HCT116 (cell line): ENCODE measurements around the gene NAT16. TPM values are rescaled to one million over a fixed set of nuclear protein-coding genes. Genes with fewer than 3 reads are reported as not detected.
A peak's percentile ranks its signal among the peaks of the same experiment; 100 is the strongest.

Experiments used
- ATAC-seq: fragments of 200-7000 bp; cut with Tn5 transposase; 2 replicates; pipeline ENCODE4 v1.9.1; 2020; ENCODE audit warnings: mild to moderate bottlenecking, moderate library complexity
- BruUV-seq: library from RNA; stranded (reverse); fragments of 400-500 nt; replicated peaks from 2 replicates; lab custom pipeline; 2021; lab: Mats Ljungman, UMichigan
- CTCF ChIA-PET: fragments of 300-600 bp; sonication (Branson Sonifier 250); formaldehyde crosslinking; loops from one replicate; lab custom pipeline; 2021; ENCODE audit warnings: antibody characterized with exemption; lab: Charles Lee
- POLR2A ChIA-PET: fragments of 300-600, 350-600 bp; sonication (Branson Sonifier 250); formaldehyde crosslinking; loops from one replicate; lab custom pipeline; 2021; ENCODE audit warnings: antibody characterized with exemption; lab: Charles Lee
- RAD21 ChIA-PET, 2 experiments: fragments of 300-600 bp; sonication (Branson Sonifier 250); formaldehyde crosslinking; loops; one replicate each; lab custom pipeline; 2023; ENCODE audit warnings: low total read pairs in 2 of 2; ENCODE audit not compliant: uncharacterized antibody in 2 of 2, unreplicated experiment in 2 of 2, low non-redundant PET in 1 of 2; lab: Charles Lee
- DNase-seq: peaks from one replicate; pipeline ENCODE4 v3.0.0-alpha.2; 2010; ENCODE audit warnings: low read depth, low spot score
- H2AFZ ChIP-seq: fragments of 200-600 bp; shearing (Covaris generic), sonication (generic); 2 replicates; pipeline ENCODE4 v1.6.1; 2017; ENCODE audit warnings: low read depth, mixed run types, mixed read lengths, antibody characterized with exemption, low read length; ENCODE audit not compliant: poor library complexity, severe bottlenecking
- H3K27ac ChIP-seq: 2 replicates; pipeline ENCODE4 v1.5.1; 2012; ENCODE audit warnings: low read depth, low read length
- H3K27me3 ChIP-seq: fragments of 200-600 bp; sonication (generic); 2 replicates; pipeline ENCODE4 v1.6.1; 2016; ENCODE audit warnings: mixed run types, low read length, mixed read lengths; ENCODE audit not compliant: insufficient read depth
- H3K36me3 ChIP-seq, 2 experiments: fragments of 200-500 bp in 1 of 2; fragments of 200-600 bp in 1 of 2; sonication (Bioruptor generic) in 1 of 2; sonication (generic) in 1 of 2; 2 replicates each; pipeline versions ENCODE4 v1.5.1 to v1.6.1; 2014 to 2016; ENCODE audit warnings: low read length in 2 of 2, inconsistent platforms in 1 of 2, mixed read lengths in 1 of 2, mixed run types in 1 of 2; ENCODE audit not compliant: insufficient read depth in 2 of 2, control insufficient read depth in 1 of 2
- H3K4me1 ChIP-seq, 2 experiments: fragments of 200-600 bp in 1 of 2; sonication (generic) in 1 of 2; 2 replicates each; pipeline versions ENCODE4 v1.5.1 to v1.6.1; 2012 to 2017; ENCODE audit warnings: low read length in 2 of 2, inconsistent platforms in 1 of 2, mild to moderate bottlenecking in 1 of 2, mixed read lengths in 1 of 2, mixed run types in 1 of 2, moderate library complexity in 1 of 2; ENCODE audit not compliant: insufficient read depth in 2 of 2, control insufficient read depth in 1 of 2
- H3K4me2 ChIP-seq: fragments of 200-600 bp; sonication (generic); 2 replicates; pipeline ENCODE4 v1.6.1; 2017; ENCODE audit warnings: mixed run types, low read length, mixed read lengths
- H3K4me3 ChIP-seq, 2 experiments: fragments of 200-600 bp in 1 of 2; sonication (generic) in 1 of 2; replicated peaks in 1 of 2; 2 replicates each; pipeline ENCODE4 v1.5.1; 2011 to 2016; ENCODE audit warnings: low read length in 2 of 2, control low read depth in 1 of 2, low read depth in 1 of 2, mild to moderate bottlenecking in 1 of 2, mixed read lengths in 1 of 2, mixed run types in 1 of 2
- H3K79me2 ChIP-seq: fragments of 200-600 bp; sonication (generic); 2 replicates; pipeline ENCODE4 v1.6.1; 2017; ENCODE audit warnings: mild to moderate bottlenecking, mixed run types, low read length, moderate library complexity, mixed read lengths; ENCODE audit not compliant: insufficient read depth
- H3K9ac ChIP-seq: fragments of 200-600 bp; sonication (generic); 2 replicates; pipeline ENCODE4 v1.6.1; 2016; ENCODE audit warnings: low read length, mixed read lengths
- H3K9me2 ChIP-seq: fragments of 200-600 bp; sonication (generic), shearing (Covaris generic); 2 replicates; pipeline ENCODE4 v1.6.1; 2017; ENCODE audit warnings: mixed run types, mild to moderate bottlenecking, moderate library complexity; ENCODE audit not compliant: insufficient read depth
- H3K9me3 ChIP-seq, 2 experiments: fragments of 200-500 bp in 1 of 2; fragments of 200-600 bp in 1 of 2; sonication (Bioruptor generic) in 1 of 2; sonication (generic) in 1 of 2; 2 replicates each; pipeline ENCODE4 v1.6.1; 2014 to 2017; ENCODE audit warnings: low read length in 2 of 2, mixed read lengths in 2 of 2, inconsistent platforms in 1 of 2, low read depth in 1 of 2, mild to moderate bottlenecking in 1 of 2, mixed run types in 1 of 2, moderate library complexity in 1 of 2; ENCODE audit not compliant: control insufficient read depth in 1 of 2, insufficient read depth in 1 of 2
- H4K20me1 ChIP-seq: fragments of 200-600 bp; sonication (generic), shearing (Covaris generic); 2 replicates; pipeline ENCODE4 v1.6.1; 2017; ENCODE audit warnings: mixed run types, mild to moderate bottlenecking, moderate library complexity; ENCODE audit not compliant: insufficient read depth
- EGR1 ChIP-seq: IDR thresholded peaks from 2 replicates; pipeline ENCODE4 v1.6.1; 2012; ENCODE audit warnings: low read depth
- EZH2 ChIP-seq: fragments of 200-600 bp; sonication (generic); IDR thresholded peaks from 2 replicates; pipeline ENCODE4 v1.6.1; 2017; ENCODE audit warnings: antibody characterized with exemption, mixed run types
- EZH2phosphoT487 ChIP-seq: fragments of 200-600 bp; IDR thresholded peaks from 2 replicates; pipeline ENCODE4 v1.6.1; 2018; ENCODE audit warnings: antibody characterized with exemption, borderline replicate concordance
- FOSL1 ChIP-seq: IDR thresholded peaks from 2 replicates; pipeline ENCODE4 v1.6.1; 2012; ENCODE audit warnings: low read depth
- POLR2A ChIP-seq: IDR thresholded peaks from 2 replicates; pipeline ENCODE4 v1.7.0; 2011; ENCODE audit warnings: borderline replicate concordance; ENCODE audit not compliant: insufficient read depth, insufficient read length; ENCODE audit errors: extremely low read depth
- POLR2AphosphoS5 ChIP-seq: IDR thresholded peaks from 2 replicates; pipeline ENCODE4 v1.6.1; 2011; ENCODE audit warnings: mild to moderate bottlenecking, low read depth, low read length, moderate library complexity
- SIN3A ChIP-seq: IDR thresholded peaks from 2 replicates; pipeline ENCODE4 v1.6.1; 2012; ENCODE audit warnings: low read depth
- YY1 ChIP-seq: IDR thresholded peaks from 2 replicates; pipeline ENCODE4 v1.6.1; 2011; ENCODE audit warnings: low read length, low read depth, moderate library complexity, mild to moderate bottlenecking; ENCODE audit not compliant: insufficient replicate concordance; ENCODE audit errors: extremely low read depth
- ZFX ChIP-seq: fragments of 450-650 bp; IDR thresholded peaks from 2 replicates; pipeline ENCODE4 v1.6.1; 2017
- ZNF274 ChIP-seq: fragments of 200-500 bp; sonication (Bioruptor generic); IDR thresholded peaks from 2 replicates; pipeline ENCODE4 v1.6.1; 2014; ENCODE audit warnings: mild to moderate bottlenecking, low read depth, low read length, inconsistent platforms
- intact Hi-C: fragments of 100-400 bp; cut with micrococcal nuclease; formaldehyde crosslinking; loops from 2 replicates; pipeline ENCODE4 v1.10.0; 2022
- total RNA-seq: library from RNA; stranded (reverse); gene quantifications from one replicate; pipeline ENCODE4 v1.2.1, GENCODE V29; 2021; ENCODE audit not compliant: unreplicated experiment
- TF ChIP-seq, protein P1 (sequence below): IDR thresholded peaks from 2 replicates; pipeline ENCODE4 v1.6.1; 2011; ENCODE audit warnings: mild to moderate bottlenecking, low read length, moderate library complexity; ENCODE audit not compliant: insufficient replicate concordance; ENCODE audit errors: extremely low read depth
- TF ChIP-seq, protein P2 (sequence below): IDR thresholded peaks from 2 replicates; pipeline ENCODE4 v1.6.1; 2012; ENCODE audit warnings: low read depth

NAT16 gene
- total RNA-seq, 1 experiment from 2014 or later: 2.0 TPM

DNA sequence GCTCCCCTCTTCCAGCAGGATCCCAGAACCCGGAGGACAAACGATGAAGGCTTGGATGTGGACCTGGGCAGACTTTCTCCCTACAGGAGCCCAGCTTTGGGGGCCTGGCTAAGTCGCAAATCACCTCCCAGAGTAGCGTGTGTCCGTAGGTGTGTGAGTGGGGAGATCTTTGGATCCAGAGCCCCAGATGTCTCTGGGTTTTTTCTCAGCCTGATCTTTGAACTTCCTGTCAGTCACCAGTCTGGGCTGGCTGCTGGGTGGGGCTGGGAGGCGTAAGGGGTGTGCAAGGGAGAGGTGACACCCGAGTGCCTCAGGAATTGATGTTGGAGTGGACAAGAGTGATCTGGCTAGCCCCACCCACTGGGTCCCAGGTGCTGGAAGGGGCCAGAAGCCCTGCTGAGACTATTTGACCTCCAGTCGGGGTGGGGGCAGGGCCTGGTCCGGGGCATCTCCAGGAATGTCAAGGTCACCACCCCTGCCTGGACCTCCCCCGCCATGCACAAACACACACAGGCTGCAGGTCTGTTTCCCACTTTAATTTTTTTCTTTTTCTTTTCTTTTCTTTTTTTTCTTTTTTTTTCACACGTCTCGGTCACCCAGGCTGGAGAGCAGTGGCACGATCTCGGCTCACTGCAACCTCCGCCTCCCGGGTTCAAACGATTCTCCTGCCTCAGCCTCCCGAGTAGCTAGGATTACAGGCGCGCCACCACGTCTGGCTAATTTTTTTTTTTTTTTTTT, 20.9 kb upstream of the NAT16 start, which contains the start of gene MOGAT3:
MOGAT3 (minus strand) TSS at position 175 of the 738 bp plus-strand sequence. CDS start 182 bp downstream, outside the sequence.
- H3K4me2 ChIP-seq: peak within 1 kb of the TSS; percentile 14; the same call in 1 of the 2 replicates
- H4K20me1 ChIP-seq: no peaks in the 10 kb centered on the region
- TF ChIP-seq EZH2phosphoT487 (no peak), POLR2AphosphoS5 (no peak)
- TF ChIP-seq, all 23 proteins: peak for 0
- Histone ChIP-seq H3K79me2 (no peaks in the 10 kb centered on the region), H3K4me3 (no peak within 1 kb of the TSS), H3K9me3 (no peaks in the 10 kb centered on the region), H3K9me2 (no peaks in the 10 kb centered on the region), H3K4me1 (peaks cover 0 to 8% of the 10 kb centered on the region in 2 experiments; a peak in 3 of 4 replicates), H2AFZ (no peak within 1 kb of the TSS), H3K27me3 (no peaks in the 10 kb centered on the region), H3K9ac (no peak within 1 kb of the TSS), H3K27ac (no peak within 1 kb of the TSS), H3K36me3 (no peaks in the 10 kb centered on the region)
- DNase-seq (no peak), ATAC-seq (peak; percentile 47; the same call in 1 of the 2 replicates)
- no TSS peak for BruUV-seq
- ChIA-PET CTCF (interaction anchor here (0.7 kb wide), 1 partner anchor 8 kb away, joined by 3 read pairs; no protein-coding TSS in a partner anchor), POLR2A (interaction anchor here (1.0 kb wide), 1 partner anchor 27 kb away, joined by 3 read pairs; no protein-coding TSS in a partner anchor), RAD21 (no interaction called here)
- intact Hi-C loops: no loop called here

DNA sequence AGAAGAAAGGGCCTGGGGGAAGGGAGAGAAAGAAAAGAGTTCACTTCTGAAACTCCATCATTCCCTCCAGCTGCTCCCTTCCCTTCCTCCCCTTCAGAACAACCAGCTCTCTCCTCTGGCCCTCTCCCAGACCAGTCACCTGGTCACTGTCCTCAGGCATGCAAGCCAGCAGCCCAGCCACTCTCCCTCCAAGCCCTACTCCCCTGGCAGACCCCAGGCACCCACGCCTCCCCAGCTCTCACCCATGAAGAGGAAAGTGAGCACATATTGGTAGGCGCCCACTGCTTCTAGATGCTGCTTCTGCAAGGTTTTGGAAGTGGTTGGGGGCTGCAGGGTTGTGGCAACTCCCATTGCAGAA, 20.4 kb upstream of the NAT16 start:
- CTCF ChIA-PET: interaction anchor here (0.7 kb wide), 1 partner anchor 8 kb away, joined by 3 read pairs; no protein-coding TSS in a partner anchor
- RAD21 ChIA-PET: no interaction called here
- no TSS peak for BruUV-seq
- Histone ChIP-seq H3K9ac (no peak overlapping the region), H3K36me3 (no peaks in the 10 kb centered on the region), H3K9me2 (no peaks in the 10 kb centered on the region), H3K4me1 (peaks cover 0 to 8% of the 10 kb centered on the region in 2 experiments; a peak in 3 of 4 replicates), H3K79me2 (no peaks in the 10 kb centered on the region), H3K27ac (no peak overlapping the region), H3K4me2 (0 out of 2 replicates have a peak overlapping the region, but pooled peaks have one; percentile 14), H3K27me3 (no peaks in the 10 kb centered on the region), H3K9me3 (no peaks in the 10 kb centered on the region)
- no peak for TF ChIP-seq YY1
- no peak for TF ChIP-seq SIN3A
- TF ChIP-seq, protein P1, sequence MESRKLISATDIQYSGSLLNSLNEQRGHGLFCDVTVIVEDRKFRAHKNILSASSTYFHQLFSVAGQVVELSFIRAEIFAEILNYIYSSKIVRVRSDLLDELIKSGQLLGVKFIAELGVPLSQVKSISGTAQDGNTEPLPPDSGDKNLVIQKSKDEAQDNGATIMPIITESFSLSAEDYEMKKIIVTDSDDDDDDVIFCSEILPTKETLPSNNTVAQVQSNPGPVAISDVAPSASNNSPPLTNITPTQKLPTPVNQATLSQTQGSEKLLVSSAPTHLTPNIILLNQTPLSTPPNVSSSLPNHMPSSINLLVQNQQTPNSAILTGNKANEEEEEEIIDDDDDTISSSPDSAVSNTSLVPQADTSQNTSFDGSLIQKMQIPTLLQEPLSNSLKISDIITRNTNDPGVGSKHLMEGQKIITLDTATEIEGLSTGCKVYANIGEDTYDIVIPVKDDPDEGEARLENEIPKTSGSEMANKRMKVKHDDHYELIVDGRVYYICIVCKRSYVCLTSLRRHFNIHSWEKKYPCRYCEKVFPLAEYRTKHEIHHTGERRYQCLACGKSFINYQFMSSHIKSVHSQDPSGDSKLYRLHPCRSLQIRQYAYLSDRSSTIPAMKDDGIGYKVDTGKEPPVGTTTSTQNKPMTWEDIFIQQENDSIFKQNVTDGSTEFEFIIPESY: no peak
- TF ChIP-seq EZH2: no peak
- TF ChIP-seq ZNF274: no peak
- TF ChIP-seq, protein P2, sequence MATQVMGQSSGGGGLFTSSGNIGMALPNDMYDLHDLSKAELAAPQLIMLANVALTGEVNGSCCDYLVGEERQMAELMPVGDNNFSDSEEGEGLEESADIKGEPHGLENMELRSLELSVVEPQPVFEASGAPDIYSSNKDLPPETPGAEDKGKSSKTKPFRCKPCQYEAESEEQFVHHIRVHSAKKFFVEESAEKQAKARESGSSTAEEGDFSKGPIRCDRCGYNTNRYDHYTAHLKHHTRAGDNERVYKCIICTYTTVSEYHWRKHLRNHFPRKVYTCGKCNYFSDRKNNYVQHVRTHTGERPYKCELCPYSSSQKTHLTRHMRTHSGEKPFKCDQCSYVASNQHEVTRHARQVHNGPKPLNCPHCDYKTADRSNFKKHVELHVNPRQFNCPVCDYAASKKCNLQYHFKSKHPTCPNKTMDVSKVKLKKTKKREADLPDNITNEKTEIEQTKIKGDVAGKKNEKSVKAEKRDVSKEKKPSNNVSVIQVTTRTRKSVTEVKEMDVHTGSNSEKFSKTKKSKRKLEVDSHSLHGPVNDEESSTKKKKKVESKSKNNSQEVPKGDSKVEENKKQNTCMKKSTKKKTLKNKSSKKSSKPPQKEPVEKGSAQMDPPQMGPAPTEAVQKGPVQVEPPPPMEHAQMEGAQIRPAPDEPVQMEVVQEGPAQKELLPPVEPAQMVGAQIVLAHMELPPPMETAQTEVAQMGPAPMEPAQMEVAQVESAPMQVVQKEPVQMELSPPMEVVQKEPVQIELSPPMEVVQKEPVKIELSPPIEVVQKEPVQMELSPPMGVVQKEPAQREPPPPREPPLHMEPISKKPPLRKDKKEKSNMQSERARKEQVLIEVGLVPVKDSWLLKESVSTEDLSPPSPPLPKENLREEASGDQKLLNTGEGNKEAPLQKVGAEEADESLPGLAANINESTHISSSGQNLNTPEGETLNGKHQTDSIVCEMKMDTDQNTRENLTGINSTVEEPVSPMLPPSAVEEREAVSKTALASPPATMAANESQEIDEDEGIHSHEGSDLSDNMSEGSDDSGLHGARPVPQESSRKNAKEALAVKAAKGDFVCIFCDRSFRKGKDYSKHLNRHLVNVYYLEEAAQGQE: no peak
- TF ChIP-seq EGR1: no peak
- TF ChIP-seq FOSL1: no peak
- no peak for TF ChIP-seq POLR2A
- no peak for TF ChIP-seq ZFX
- TF ChIP-seq, all 23 proteins: peak for 0
- ATAC-seq: no peak
- H2AFZ ChIP-seq: no peak overlapping the region
- no peaks in the 10 kb centered on the region for H4K20me1 ChIP-seq
- no peak overlapping the region for H3K4me3 ChIP-seq
- intact Hi-C loops: no loop called here
- DNase-seq: no peak
- POLR2A ChIA-PET: interaction anchor here (1.0 kb wide), 1 partner anchor 27 kb away, joined by 3 read pairs; no protein-coding TSS in a partner anchor
